Endothelial cell (in vitro differentiated cells): ENCODE measurements around the gene MR1. TPM values are rescaled to one million over a fixed set of nuclear protein-coding genes. Genes with fewer than 3 reads are reported as not detected.
A peak's percentile ranks its signal among the peaks of the same experiment; 100 is the strongest.

Source experiments
- DNase-seq: peaks from one replicate; pipeline ENCODE4 v3.0.0; 2021; ENCODE audit warnings: low spot score
- H3K27ac Mint-ChIP-seq: one replicate; pipeline ENCODE4 v1.8.0; 2021; ENCODE audit warnings: mixed read lengths, inconsistent platforms; ENCODE audit not compliant: unreplicated experiment
- H3K27me3 Mint-ChIP-seq: one replicate; pipeline ENCODE4 v1.8.0; 2021; ENCODE audit warnings: mild to moderate bottlenecking, moderate library complexity, mixed read lengths, inconsistent platforms; ENCODE audit not compliant: unreplicated experiment
- H3K36me3 Mint-ChIP-seq: one replicate; pipeline ENCODE4 v1.8.0; 2021; ENCODE audit warnings: mild to moderate bottlenecking, low read depth, mixed read lengths, inconsistent platforms; ENCODE audit not compliant: unreplicated experiment
- H3K4me1 Mint-ChIP-seq: one replicate; pipeline ENCODE4 v1.8.0; 2021; ENCODE audit warnings: mild to moderate bottlenecking, mixed read lengths, inconsistent platforms; ENCODE audit not compliant: unreplicated experiment
- H3K4me3 Mint-ChIP-seq: one replicate; pipeline ENCODE4 v1.8.0; 2021; ENCODE audit warnings: mild to moderate bottlenecking, mixed read lengths, inconsistent platforms; ENCODE audit not compliant: unreplicated experiment
- H3K9me3 Mint-ChIP-seq: one replicate; pipeline ENCODE4 v1.8.0; 2021; ENCODE audit warnings: mixed read lengths, inconsistent platforms; ENCODE audit not compliant: unreplicated experiment
- CTCF ChIP-seq: fragments of 200-600 bp; sonication (generic); IDR thresholded peaks from one replicate; pipeline ENCODE4 v1.5.0; 2021; ENCODE audit warnings: antibody characterized with exemption; ENCODE audit not compliant: unreplicated experiment
- total RNA-seq: library from RNA; stranded (reverse); fragmentation: NEBNext Ultra II Directional; extraction: Animal tissue kit (Norgen Biotek cat#: 25700); gene quantifications from one replicate; pipeline ENCODE4 v1.2.1, GENCODE V29; 2021; ENCODE audit not compliant: unreplicated experiment

The MR1 gene
- total RNA-seq, 1 donor from 2014 or later: 0.67 TPM

- Mint-ChIP-seq H3K27me3 (no peaks in the 10 kb centered on the region), H3K9me3 (no peaks in the 10 kb centered on the region), H3K36me3 (peaks cover 30% of the 10 kb centered on the region), H3K27ac (no peak overlapping the region), H3K4me3 (no peak overlapping the region), H3K4me1 (peaks cover 3% of the 10 kb centered on the region)
- TF ChIP-seq CTCF: no peak
- no peak for DNase-seq
Observed at GRCh38 chr1:181001091-181001780, 32.5 kb upstream of the MR1 start.

- Mint-ChIP-seq H3K4me3 (peak overlapping the region; percentile 48), H3K27ac (peak overlapping the region; percentile 3), H3K9me3 (no peaks in the 10 kb centered on the region), H3K4me1 (peaks cover 8% of the 10 kb centered on the region), H3K27me3 (no peaks in the 10 kb centered on the region), H3K36me3 (peaks cover 30% of the 10 kb centered on the region)
- DNase-seq: no peak
- TF ChIP-seq CTCF: no peak
Observed at GRCh38 chr1:181002582-181003172, 31.1 kb upstream of the MR1 start.

DNA sequence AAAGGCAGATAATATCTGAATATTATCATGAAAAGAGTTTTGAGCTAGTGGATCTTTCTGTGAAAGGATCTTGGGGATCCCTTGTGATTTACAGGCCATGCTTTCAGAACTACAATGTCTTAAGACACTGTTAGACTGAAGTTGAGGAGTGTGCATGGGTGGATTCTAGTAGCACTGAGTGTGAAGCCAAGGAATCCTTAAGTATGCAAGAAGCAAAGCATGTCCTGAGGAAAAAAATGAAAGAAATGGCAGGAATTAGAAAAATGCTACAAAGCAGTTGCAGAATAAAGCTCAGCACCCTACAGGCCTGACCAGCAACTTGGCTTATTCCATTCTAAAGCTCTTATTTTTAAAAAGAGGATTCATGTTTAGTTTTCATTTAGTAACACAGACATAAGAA lies 23.0 kb upstream of the MR1 start:
- Mint-ChIP-seq H3K9me3 (no peaks in the 10 kb centered on the region), H3K36me3 (no peaks in the 10 kb centered on the region), H3K27me3 (no peaks in the 10 kb centered on the region), H3K27ac (no peak overlapping the region), H3K4me1 (peaks cover 18% of the 10 kb centered on the region), H3K4me3 (no peak overlapping the region)
- DNase-seq: no peak
- TF ChIP-seq CTCF: no peak

DNA sequence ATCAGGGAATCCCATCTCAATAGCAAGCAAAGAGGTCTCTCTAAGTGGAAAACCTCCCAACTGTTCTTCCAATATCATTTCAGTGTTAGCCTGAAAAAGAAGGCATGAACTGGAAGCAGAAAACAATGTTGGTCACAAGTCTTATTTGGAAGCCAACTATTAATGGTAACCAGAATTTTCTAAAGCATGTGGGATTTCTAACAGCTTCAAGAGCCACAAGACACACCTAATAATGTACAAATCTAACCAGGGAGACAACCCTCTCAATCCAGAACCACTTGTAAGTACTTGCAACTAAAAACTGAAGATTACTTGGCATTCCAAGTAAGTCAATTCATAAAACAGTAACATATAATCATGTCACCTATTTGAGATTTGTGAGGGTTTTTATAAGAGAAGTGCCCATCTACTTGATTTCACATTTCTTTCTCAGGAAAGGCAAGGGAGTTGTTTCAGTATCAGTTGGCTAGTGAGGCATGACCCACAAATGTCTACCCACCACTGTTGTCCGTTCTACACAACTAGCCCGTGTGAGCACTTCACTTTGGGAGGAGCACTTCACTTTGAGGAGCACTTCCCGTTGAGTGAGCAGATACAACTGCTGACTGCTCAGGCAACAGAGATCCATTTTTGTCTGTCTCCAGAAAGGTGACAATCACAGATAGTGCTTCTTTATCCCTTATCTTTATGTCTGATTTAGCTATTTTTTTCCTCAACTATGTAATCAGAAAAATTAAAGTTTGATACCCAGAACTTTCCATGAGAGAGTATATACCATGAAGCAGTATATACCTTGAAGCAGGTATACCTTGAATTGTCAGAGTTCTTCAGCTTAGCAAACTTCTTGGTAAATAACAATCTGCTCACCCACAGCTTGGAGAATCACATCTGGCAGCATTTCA lies 22.2 kb upstream of the MR1 start:
- H3K4me1 Mint-ChIP-seq: peaks cover 17% of the 10 kb centered on the region
- H3K27me3 Mint-ChIP-seq: no peaks in the 10 kb centered on the region
- no peaks in the 10 kb centered on the region for H3K9me3 Mint-ChIP-seq
- no peaks in the 10 kb centered on the region for H3K36me3 Mint-ChIP-seq
- H3K27ac Mint-ChIP-seq: no peak overlapping the region
- DNase-seq: no peak
- H3K4me3 Mint-ChIP-seq: no peak overlapping the region
- no peak for TF ChIP-seq CTCF
